SK-MEL-5 (cell line): ENCODE measurements around the gene ST6GALNAC6. TPM values are rescaled to one million over a fixed set of nuclear protein-coding genes. Genes with fewer than 3 reads are reported as not detected.

Source experiments
- DNase-seq: peaks from one replicate; pipeline ENCODE4 v3.0.0-alpha.2; 2016; ENCODE audit warnings: low read depth, low spot score
- in situ Hi-C: cut with HindIII; loops from 2 replicates; pipeline ENCODE4 v1.10.0; 2016; ENCODE audit warnings: low sequenced_read_pairs, high pct_unique_total_duplicates, low pct_unique_long_range_greater_than_20kb
- total RNA-seq: library from RNA; depleted of rRNA; stranded (reverse); fragments of >200 nt; shearing (Covaris generic); gene quantifications from 2 replicates; pipeline ENCODE4 v1.2.3, GENCODE V29; 2014

ST6GALNAC6 gene
- total RNA-seq, 1 experiment from 2014 or later = 10.1 TPM

DNA sequence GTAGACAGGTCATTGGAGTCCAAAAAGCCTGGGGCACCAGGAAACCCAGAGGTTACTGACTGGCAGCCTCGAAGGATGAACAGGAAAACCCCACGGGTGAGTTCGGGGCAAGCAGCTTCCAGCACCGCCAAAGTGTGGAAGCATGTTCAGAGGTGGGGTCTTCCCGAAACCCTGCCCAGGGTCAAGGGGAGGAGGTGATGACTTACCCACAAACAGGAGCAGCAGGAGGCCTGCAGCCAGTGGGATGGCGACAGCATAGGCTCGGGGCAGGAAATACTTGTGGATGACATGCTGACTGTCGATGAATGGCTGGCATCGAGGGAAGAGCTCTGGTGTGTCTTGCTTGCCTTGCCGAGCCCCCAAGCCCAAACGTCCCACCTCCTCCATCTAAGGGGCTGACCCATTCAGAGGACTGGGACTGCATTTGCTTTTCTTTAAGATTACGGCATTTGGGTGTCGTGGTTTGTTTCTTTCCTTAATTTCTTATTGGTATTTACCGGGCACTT is 37.0 kb upstream of the ST6GALNAC6 start:
- in situ Hi-C loops = no loop called here
- DNase-seq = no peak

GRCh38 chr9:127935765-127936221 is 36.4 kb upstream of the ST6GALNAC6 start:
- in situ Hi-C loops = no loop called here
- no peak for DNase-seq

DNA sequence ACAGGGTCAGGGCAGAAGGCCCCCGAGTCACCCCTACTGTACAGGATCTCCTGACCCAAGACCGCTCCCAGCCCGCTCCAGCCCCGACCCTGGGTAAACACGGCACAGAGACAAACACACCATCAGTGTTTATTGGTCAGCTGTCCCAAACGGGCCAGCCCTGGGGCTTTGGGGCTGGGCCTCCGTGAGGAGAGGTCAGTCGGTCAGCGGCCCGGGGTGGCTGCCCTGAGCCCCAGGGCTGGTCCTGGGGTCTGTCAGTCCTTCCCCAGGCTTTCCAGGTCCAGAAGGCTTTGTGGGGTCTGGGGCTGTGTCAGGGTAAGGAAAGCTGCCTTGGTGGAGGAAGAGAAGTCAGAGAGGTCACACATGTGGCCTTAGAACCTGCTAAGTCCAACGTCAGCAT is 35.6 kb upstream of the ST6GALNAC6 start:
- in situ Hi-C loops = no loop called here
- DNase-seq = no peak

DNA sequence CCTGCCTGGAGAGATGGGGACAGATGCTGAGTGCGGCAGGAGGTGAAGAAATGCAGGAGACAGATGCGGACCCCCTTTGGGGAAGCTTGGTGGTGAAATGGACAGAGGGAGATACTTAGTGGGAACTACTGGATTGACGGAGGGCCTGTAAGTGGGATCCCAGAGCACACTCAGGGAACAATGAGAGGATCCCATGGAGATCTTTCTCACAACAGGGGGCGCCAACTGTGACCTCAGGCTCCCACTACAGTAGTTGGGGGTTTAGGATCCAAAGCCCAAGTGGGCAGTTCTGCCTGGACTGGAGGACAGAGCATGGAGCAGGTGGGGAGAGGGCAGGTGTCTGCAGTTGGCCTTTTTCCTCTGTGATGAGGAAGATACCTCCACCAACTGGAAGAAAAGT is 34.8 kb upstream of the ST6GALNAC6 start:
- DNase-seq = no peak
- in situ Hi-C loops = no loop called here

DNA sequence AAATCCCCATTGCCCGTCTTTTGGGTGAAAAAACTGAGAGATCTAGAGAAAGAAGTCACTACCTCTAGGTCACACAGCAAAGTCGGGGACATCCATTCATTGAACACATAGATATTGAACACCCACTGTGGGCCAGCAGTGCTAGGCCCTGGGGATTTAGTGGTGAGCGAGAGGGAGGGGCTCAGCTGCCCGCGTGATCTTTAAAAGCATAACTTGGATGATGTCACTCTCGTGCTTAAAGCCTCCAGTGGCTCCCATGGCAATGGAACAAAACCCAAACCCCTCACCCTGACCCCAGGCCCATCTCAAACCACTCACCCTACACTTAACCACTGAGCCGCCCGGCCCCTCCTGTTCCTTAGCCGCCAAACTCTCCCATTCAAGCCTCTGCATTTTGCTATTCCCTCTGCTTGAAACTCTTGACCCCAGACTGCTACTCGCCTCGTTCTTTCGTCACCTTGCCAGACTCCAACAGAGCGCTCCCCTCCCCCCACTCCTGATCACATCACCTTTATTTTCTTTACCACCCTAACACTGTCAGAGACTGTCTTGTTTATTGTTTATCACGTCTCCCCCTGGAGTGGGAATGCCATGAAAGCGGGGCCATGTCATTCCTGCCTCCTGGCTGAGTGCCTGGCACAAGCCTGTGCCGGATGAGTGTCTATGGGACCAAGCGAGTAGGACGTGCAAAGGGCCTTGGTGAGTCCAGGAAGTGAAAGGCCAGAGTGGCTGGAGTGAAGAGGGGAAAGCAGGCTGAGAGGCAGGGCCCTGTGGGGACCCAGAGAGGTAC is 31.9 kb upstream of the ST6GALNAC6 start:
- peak; percentile 62 for DNase-seq
- in situ Hi-C loops = no loop called here

DNA sequence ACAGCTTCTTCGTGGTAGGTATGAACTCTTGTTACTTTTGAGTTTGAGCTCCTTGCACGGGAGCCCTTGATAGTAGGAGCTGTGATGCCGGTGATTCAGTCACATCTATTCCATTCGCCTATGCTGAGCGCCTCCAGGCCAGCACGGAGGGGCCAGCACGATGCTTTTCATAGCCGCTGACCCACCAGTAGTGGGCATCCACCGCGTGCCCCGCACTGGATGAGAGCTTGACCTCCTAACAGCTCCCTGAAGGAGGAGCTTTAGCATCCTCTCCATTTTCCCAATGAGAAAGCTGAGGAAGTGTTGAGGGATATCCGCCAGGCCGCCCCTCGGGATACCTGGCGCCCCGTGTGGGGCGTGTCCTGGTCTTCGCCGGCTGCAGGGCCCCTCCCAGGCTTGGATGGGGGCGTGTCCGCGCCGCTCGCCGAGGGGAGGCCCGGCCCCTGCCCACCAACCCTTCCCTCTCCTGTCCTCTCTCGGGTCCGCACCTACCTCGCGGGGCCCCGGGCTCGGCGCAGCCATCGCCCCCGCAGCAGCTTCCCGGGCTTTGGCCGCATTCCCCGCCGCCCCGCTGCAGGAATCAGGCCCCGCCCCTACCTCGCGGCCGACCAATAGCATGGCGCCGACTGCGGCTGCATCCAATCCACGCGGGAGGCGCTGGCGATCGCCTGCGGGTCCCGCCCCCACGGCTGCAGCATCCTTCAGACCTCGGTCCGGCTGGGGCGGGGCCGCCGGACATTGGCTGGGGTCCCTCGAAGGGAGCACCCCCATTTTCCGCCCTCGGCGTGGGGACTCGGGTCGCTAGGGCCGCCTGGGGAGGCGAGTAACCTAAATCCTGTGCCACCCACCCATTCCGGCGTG is 31.1 kb upstream of the ST6GALNAC6 start, which contains the start of gene PIP5KL1:
Gene PIP5KL1, minus strand, starts transcription at position 547 of the 861 bp plus-strand sequence. Its CDS starts 25 bp downstream, at position 522.
- in situ Hi-C loops = no loop called here
- peak; percentile 84 for DNase-seq

GRCh38 chr9:127929625-127929979 is 30.2 kb upstream of the ST6GALNAC6 start:
- DNase-seq = no peak
- in situ Hi-C loops = no loop called here

DNA sequence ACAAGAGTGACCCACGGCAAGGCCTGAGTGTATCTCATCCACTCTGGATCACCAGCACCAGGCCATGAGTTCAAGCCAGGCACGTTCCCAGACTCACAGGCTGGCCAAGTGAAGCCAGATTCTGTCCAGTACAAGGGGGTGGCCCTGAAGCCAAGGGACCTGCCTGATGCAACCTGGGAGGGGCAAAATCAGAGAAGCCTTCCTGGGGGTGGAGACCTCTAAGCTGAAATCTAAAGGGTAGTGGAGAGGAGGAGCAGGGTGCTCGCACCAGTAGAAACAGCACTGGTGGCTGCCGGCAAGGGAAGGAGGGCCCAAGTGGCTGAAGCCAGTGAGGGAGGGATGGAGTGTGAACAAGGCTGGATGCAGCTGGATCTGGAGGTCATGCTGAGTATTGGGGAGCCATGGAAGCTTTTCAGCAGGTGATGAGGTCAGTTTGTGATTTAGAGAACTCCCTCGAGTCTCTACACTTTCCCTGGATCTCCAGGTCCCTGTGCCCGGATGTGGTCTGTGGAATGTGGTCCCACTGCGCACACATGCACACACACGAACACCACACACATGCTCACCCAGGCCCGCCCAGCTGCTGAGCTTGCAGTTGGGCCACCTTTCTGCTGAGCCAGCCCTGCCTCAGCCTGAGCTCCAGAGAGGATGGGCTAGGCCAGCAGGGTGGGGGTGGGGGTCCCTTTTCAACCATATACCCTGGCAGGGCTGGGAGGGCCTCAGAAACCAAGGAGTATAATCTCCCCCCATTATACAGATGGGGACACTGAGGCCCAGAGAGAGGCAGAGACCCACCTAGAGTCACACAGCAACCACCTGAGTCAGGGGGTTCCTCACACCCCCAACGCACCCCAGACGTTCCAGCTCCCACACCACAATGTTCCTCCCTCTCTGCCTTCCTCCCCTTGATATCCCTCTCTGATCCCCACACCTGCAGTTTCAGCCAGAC is 29.5 kb upstream of the ST6GALNAC6 start:
- no peak for DNase-seq
- in situ Hi-C loops = no loop called here

GRCh38 chr9:127927988-127928675 is 28.7 kb upstream of the ST6GALNAC6 start:
- no peak for DNase-seq
- in situ Hi-C loops = no loop called here

GRCh38 chr9:127927201-127927987 is 28.0 kb upstream of the ST6GALNAC6 start:
- in situ Hi-C loops = no loop called here

DNA sequence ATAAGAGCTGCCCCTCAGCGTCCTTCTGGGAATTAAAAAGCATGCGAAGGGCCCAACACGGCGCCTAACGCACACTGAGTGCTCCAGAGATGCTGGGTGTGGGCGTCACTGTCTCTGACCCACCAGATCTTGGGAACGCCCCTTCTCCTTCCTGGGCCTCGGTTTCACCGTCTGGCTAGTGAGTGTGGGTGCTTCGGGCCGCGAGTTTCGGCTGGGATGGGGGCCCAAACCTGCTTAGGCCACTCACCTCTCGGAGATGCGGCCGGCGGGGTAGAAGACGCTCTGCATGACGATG is 27.4 kb upstream of the ST6GALNAC6 start:
- no peak for DNase-seq
- in situ Hi-C loops = no loop called here

More at GRCh38 chr9:127927201-127927987, 28.0 kb upstream of the ST6GALNAC6 start:
- DNase-seq = no peak

DNA sequence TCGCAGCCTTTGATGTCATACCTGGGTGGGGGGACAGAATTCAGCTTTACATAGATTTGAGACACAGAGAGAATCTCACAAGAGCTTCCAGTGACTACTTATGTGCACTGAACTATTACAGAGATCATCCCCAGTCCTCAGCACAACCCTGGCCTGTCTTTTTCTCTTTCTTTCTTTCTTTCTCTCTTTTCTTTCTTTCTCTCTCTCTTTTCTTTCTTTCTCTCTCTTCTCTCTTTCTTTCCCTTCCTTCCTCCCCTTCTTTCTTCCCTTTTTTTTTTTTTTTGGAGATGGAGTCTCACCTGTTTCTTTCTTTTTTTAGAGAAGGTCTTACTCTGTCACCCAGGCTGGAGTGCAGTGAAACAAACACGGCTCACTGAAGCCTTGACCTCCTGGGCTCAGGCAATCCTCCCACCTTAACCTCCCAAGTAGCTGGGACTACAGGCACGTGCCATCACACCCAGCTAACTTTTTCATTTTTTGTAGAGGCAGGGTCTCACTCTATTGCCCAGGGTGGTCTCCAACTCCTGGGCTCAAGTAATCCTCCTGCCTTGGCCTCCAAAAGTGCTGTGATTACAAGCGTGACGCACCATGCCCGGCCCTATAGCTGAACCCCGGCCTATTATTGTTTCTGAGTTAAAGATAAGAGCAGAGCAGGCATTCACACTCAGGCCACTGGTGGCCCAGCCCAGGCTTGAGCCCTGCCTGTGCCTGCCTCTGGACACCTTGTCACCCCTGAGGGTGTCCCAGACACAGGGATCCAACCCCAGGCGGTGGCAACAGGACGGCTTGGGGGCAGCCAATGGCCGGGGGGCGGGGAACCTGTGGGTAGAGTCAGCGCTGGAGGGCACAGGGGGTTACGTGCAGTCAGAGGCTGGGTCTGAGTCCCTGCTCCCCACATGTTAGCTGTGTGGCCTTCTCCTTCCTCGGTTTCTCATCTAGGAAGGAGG is 26.8 kb upstream of the ST6GALNAC6 start:
- in situ Hi-C loops = no loop called here
- no peak for DNase-seq

DNA sequence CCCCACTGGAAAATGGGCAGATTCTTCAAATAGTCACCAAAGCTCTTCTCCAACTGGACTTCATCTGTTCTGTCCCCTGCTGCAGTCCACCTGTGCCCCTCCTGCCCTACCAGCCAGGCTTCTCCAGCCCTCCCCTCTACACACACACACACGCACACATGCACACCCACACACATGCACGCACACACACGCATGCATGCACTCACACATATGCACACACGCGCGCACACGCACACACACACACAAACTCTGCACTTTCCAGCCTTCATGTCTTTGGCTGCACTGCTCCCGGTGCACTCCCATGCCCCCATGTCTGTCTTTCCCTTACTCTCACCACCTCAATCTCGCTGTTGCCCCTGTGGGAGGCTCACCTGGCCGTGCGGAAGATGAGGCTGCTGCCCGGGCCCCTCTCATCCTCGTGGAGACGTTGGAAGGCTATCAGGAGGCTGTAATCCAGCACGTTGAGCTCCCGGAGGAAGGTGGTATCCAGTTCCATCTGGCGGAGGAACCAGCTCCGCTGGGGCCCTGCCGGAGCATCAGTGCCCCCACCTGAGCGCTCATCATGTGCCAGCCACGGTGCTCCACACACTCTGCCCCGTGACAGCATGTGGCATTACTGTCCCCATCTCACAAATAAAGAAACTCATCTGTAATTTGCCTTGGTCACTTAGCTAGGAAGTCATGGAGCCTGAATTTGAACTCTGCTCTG is 25.5 kb upstream of the ST6GALNAC6 start:
- in situ Hi-C loops = no loop called here
- no peak for DNase-seq

DNA sequence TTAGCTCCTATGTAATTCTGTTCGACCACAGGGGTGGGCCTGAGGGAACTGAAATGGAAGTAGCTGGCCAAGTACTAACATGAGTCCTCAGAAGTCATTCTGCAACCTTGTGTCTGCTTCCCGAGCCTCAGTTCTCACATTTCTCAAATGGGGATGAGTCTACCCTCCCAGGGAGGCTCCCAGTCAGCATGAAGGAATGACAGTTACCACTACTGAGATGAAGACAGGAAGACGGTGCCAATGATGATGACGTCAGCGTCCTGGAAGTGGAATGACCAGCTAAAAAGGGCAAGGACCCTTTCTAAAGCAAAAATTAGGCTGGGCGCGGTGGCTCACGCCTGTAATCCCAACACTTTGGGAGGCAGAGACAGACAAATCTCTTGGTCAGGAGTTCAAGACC is 24.4 kb upstream of the ST6GALNAC6 start:
- DNase-seq = no peak
- in situ Hi-C loops = no loop called here

GRCh38 chr9:127923046-127923445 is 23.6 kb upstream of the ST6GALNAC6 start:
- in situ Hi-C loops = no loop called here
- peak; percentile 65 for DNase-seq
